K562 (cell line): ENCODE results near the gene CYB5R2. TPM values are rescaled to one million over a fixed set of nuclear protein-coding genes. Genes with fewer than 3 reads are reported as not detected.

Experiments
- ATAC-seq: fragments of 200-7000 bp; cut with Tn5 transposase; 3 replicates; pipeline ENCODE4 v1.9.1; 2020; ENCODE audit warnings: moderate library complexity
- BruUV-seq: library from RNA; stranded (reverse); fragments of 400-500 nt; replicated peaks from 2 replicates; lab custom pipeline; 2021; lab: Mats Ljungman, UMichigan
- CTCF ChIA-PET: fragments of 300-600 bp; formaldehyde crosslinking; extraction: SDS; loops from one replicate; lab custom pipeline; 2021; ENCODE audit warnings: low intra/inter-chr PET ratio; lab: Yijun Ruan, JAX
- POLR2A ChIA-PET: fragments of 300-600, 350-650 bp; sonication (Branson Sonifier 250); formaldehyde crosslinking; extraction: SDS; loops from one replicate; lab custom pipeline; 2021; ENCODE audit warnings: antibody characterized with exemption, inconsistent platforms; lab: Yijun Ruan, JAX
- DNase-seq, 4 experiments: peaks; one replicate each; pipeline versions ENCODE4 v3.0.0 to v3.0.0-alpha.2; 2011 to 2018; ENCODE audit warnings: low spot score in 3 of 4, mixed read lengths in 3 of 4; ENCODE audit errors: extremely low read depth in 1 of 4
- FAIRE-seq: peaks from 2 replicates; lab custom pipeline; 2011; peaks lifted over from hg19 to GRCh38; lab: Jason Lieb, UNC
- H2AFZ ChIP-seq: 2 replicates; pipeline ENCODE4 v1.6.0; 2011; ENCODE audit warnings: low read depth, low read length, control low read depth, inconsistent platforms
- H3K27ac ChIP-seq: fragments of 200-600 bp; 3 replicates; pipeline ENCODE4 v1.8.0; 2011; ENCODE audit warnings: low read depth, mild to moderate bottlenecking, control low read depth, inconsistent platforms, low read length, moderate library complexity, mixed read lengths; ENCODE audit errors: extremely low read depth
- H3K27me3 ChIP-seq, 2 experiments: fragments of 300-600 bp in 1 of 2; 2 replicates in 1 of 2; 3 replicates in 1 of 2; pipeline versions ENCODE4 v1.6.0 to v1.8.0; 2011; ENCODE audit warnings: inconsistent platforms in 2 of 2, low read length in 2 of 2, mild to moderate bottlenecking in 1 of 2, mixed read lengths in 1 of 2, moderate library complexity in 1 of 2; ENCODE audit not compliant: control insufficient read depth in 2 of 2, insufficient read depth in 2 of 2
- H3K36me3 ChIP-seq: fragments of 300-600 bp; 3 replicates; pipeline ENCODE4 v1.8.0; 2011; ENCODE audit warnings: mild to moderate bottlenecking, low read length, inconsistent platforms; ENCODE audit not compliant: control insufficient read depth, insufficient read depth
- H3K4me1 ChIP-seq, 2 experiments: fragments of 200-600 bp in 1 of 2; replicated peaks in 1 of 2; 2 replicates in 1 of 2; 3 replicates in 1 of 2; pipeline versions ENCODE4 v1.5.1 to v1.8.0; 2011; ENCODE audit warnings: inconsistent platforms in 2 of 2, low read length in 2 of 2, mild to moderate bottlenecking in 1 of 2, mixed read lengths in 1 of 2, moderate library complexity in 1 of 2; ENCODE audit not compliant: control insufficient read depth in 2 of 2, insufficient read depth in 2 of 2
- H3K4me2 ChIP-seq: 2 replicates; pipeline ENCODE4 v1.6.1; 2011; ENCODE audit warnings: low read length, control low read depth, inconsistent platforms, mixed read lengths; ENCODE audit not compliant: insufficient read depth
- H3K4me3 ChIP-seq: fragments of 200-600 bp; sonication (generic), shearing (Covaris generic); 2 replicates; pipeline ENCODE4 v1.5.1; 2016; ENCODE audit warnings: control low read depth, inconsistent platforms
- H3K79me2 ChIP-seq: fragments of 200-600 bp; 3 replicates; pipeline ENCODE4 v1.8.0; 2011; ENCODE audit warnings: low read length, inconsistent platforms; ENCODE audit not compliant: control insufficient read depth, insufficient read depth
- H3K9ac ChIP-seq, 2 experiments: 2 replicates each; pipeline versions ENCODE4 v1.6.0 to v1.6.1; 2011; ENCODE audit warnings: low read depth in 2 of 2, low read length in 2 of 2, control low read depth in 1 of 2, inconsistent platforms in 1 of 2, mild to moderate bottlenecking in 1 of 2, mixed read lengths in 1 of 2; ENCODE audit not compliant: insufficient read depth in 1 of 2
- H3K9me1 ChIP-seq: one replicate; pipeline ENCODE4 v1.6.0; 2011; ENCODE audit warnings: inconsistent platforms, mild to moderate bottlenecking, low read length, moderate library complexity; ENCODE audit not compliant: control insufficient read depth, insufficient read depth
- H3K9me3 ChIP-seq: replicated peaks from 2 replicates; pipeline ENCODE4 v1.5.1; 2011; ENCODE audit warnings: low read depth, low read length, inconsistent platforms; ENCODE audit not compliant: control insufficient read depth, insufficient read depth
- H4K20me1 ChIP-seq: replicated peaks from 2 replicates; pipeline ENCODE4 v1.6.1; 2011; ENCODE audit warnings: low read length, inconsistent platforms, mixed read lengths; ENCODE audit not compliant: control insufficient read depth, insufficient read depth
- CC2D1A ChIP-seq: fragments of 450-650 bp; IDR thresholded peaks from 2 replicates; pipeline ENCODE4 v1.6.1; 2017; ENCODE audit warnings: mild to moderate bottlenecking
- HDAC8 ChIP-seq: fragments of 450-650 bp; IDR thresholded peaks from 2 replicates; pipeline ENCODE4 v1.6.1; 2016; ENCODE audit warnings: mild to moderate bottlenecking, missing genetic modification characterization, moderate library complexity, missing compliant biosample characterization
- MYBL2 ChIP-seq, 2 experiments: fragments of 450-650 bp in 1 of 2; sonication (generic) in 1 of 2; formaldehyde crosslinking in 1 of 2; IDR thresholded peaks; 2 replicates each; pipeline versions ENCODE4 v1.6.1 to v1.8.1; 2017 to 2022; ENCODE audit warnings: borderline replicate concordance in 1 of 2, inconsistent platforms in 1 of 2, low read depth in 1 of 2, mild to moderate bottlenecking in 1 of 2, missing genetic modification reagents in 1 of 2, moderate library complexity in 1 of 2
- SMAD4 ChIP-seq: fragments of 250-450 bp; sonication (Bioruptor Pico); conservative IDR thresholded peaks from 2 replicates; pipeline ENCODE4 v1.8.0; 2021; ENCODE audit warnings: inconsistent platforms, mild to moderate bottlenecking, moderate library complexity
- SP2 ChIP-seq: IDR thresholded peaks from 2 replicates; pipeline ENCODE4 v1.6.1; 2011; ENCODE audit warnings: mild to moderate bottlenecking, low read depth, low read length, moderate library complexity; ENCODE audit not compliant: poor library complexity, severe bottlenecking; ENCODE audit errors: extremely low read depth
- ZKSCAN3 ChIP-seq: fragments of 250-450 bp; sonication (Bioruptor Pico); IDR thresholded peaks from 2 replicates; pipeline ENCODE4 v1.4.0; 2020
- WGBS: fragments of 100-300 bp; shearing (Covaris generic); methylation state at CpG from one replicate; pipeline ENCODE4 v1.1.6; 2016; ENCODE audit warnings: low coverage, mixed read lengths; ENCODE audit not compliant: insufficient coverage; ENCODE audit errors: missing lambda C conversion rate; 5-methylcytosine and 5-hydroxymethylcytosine counted together
- in situ Hi-C: fragments of 300-500 bp; cut with MboI; formaldehyde crosslinking; loops from 4 replicates; pipeline ENCODE4 v1.15.0; 2018; ENCODE audit warnings: inconsistent platforms, mixed read lengths
- intact Hi-C: fragments of 100-400 bp; cut with micrococcal nuclease; formaldehyde crosslinking; loops from 2 replicates; pipeline ENCODE4 v1.14.2; 2022
- polyA plus RNA-seq, 8 experiments: library from polyadenylated mRNA; depleted of rRNA in 4 of 8; stranded (reverse) in 5 of 8; unstranded in 3 of 8; fragments of >200 nt; fragmentation: Nextera tagmentation in 2 of 8; fragmentation: Illumina TruSeq in 1 of 8; extraction: Ambion mirVana in 2 of 8; extraction: Trizol in 1 of 8; gene quantifications; 2 replicates each; pipeline versions ENCODE4 v1.2.1 to v1.2.3, GENCODE V29; 2011 to 2014; ENCODE audit warnings: inconsistent platforms in 1 of 8, missing spikeins in 1 of 8
- total RNA-seq, 7 experiments: library from RNA; depleted of rRNA in 6 of 7; stranded (reverse); fragments of >200 nt in 6 of 7; fragmentation: Illumina TruSeq in 2 of 7; extraction: Trizol in 2 of 7; gene quantifications; 2 replicates each; pipeline versions ENCODE4 v1.2.1 to v1.2.3, GENCODE V29; 2011 to 2021; ENCODE audit warnings: low replicate concordance in 1 of 7
- TF ChIP-seq, protein P1 (sequence below): fragments of 250-450 bp; sonication (Bioruptor Pico); IDR thresholded peaks from 2 replicates; pipeline ENCODE4 v1.4.0; 2020; ENCODE audit warnings: borderline replicate concordance
- TF ChIP-seq, protein P2 (sequence below): sonication (generic); formaldehyde crosslinking; IDR thresholded peaks from 2 replicates; pipeline ENCODE4 v1.8.0; 2022; ENCODE audit warnings: mild to moderate bottlenecking, missing genetic modification reagents

Gene CYB5R2
- total and polyA plus RNA-seq, 9 of the 15 experiments (the other 6 are each of a cell fraction or from before 2014, with no cell fraction given), result 8.2 to 28.7 (median 13.6) TPM

DNA sequence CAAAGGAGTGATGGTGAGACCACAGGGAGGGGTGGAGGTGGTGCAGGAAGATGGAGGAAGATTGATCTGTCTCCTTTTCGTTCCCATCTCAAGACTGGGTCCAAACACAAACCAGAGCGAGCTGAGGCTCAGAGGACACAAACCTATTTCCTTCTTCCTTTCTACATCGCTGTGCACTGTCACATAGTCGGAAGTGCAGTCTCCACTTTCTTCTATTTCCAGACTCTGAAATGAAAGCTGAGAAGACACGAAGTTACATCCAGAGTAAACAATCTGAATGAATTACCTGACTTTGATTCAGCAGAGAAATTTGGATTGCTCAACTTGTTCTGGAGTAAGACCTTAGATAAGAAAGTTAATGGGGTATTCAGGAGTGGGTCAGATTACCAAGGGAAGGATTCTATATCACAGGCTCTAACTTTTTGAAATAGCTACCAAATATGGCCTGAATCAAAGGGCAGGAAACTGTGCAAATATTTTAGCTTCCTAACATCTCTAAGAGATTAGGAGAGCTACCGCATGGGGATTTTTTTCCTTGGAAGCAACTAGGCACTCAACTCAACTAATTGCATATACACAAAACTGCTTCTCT is 18.6 kb upstream of the CYB5R2 start:
- H3K27ac ChIP-seq, result no peak overlapping the region
- no peaks in the 10 kb centered on the region for H3K36me3 ChIP-seq
- no peak for TF ChIP-seq ZKSCAN3 (CRISPR knock-in tag)
- TF ChIP-seq, protein P1, sequence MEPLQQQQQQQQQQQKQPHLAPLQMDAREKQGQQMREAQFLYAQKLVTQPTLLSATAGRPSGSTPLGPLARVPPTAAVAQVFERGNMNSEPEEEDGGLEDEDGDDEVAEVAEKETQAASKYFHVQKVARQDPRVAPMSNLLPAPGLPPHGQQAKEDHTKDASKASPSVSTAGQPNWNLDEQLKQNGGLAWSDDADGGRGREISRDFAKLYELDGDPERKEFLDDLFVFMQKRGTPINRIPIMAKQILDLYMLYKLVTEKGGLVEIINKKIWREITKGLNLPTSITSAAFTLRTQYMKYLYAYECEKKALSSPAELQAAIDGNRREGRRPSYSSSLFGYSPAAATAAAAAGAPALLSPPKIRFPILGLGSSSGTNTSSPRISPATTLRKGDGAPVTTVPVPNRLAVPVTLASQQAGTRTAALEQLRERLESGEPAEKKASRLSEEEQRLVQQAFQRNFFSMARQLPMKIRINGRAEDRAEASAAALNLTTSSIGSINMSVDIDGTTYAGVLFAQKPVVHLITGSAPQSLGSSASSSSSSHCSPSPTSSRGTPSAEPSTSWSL (CRISPR knock-in tag), result no peak
- TF ChIP-seq MYBL2 (IDR thresholded peaks at IDR 0.05; ENCODE audit: low read depth), result no peak
- no peak for TF ChIP-seq MYBL2 (CRISPR knock-in tag; IDR thresholded peaks at IDR 0.05; ENCODE audit: borderline replicate concordance)
- no peak for TF ChIP-seq SP2
- TF ChIP-seq, protein P2, sequence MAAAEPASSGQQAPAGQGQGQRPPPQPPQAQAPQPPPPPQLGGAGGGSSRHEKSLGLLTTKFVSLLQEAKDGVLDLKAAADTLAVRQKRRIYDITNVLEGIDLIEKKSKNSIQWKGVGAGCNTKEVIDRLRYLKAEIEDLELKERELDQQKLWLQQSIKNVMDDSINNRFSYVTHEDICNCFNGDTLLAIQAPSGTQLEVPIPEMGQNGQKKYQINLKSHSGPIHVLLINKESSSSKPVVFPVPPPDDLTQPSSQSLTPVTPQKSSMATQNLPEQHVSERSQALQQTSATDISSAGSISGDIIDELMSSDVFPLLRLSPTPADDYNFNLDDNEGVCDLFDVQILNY (CRISPR knock-in tag), result no peak
- no peak for TF ChIP-seq CC2D1A
- no peak for TF ChIP-seq HDAC8 (tag)
- TF ChIP-seq SMAD4 (CRISPR knock-in tag), result no peak
- TF ChIP-seq, all 486 proteins: peak for 0
- intact Hi-C loops, result loop anchor here (10.0 kb wide), 1 partner anchor 597 kb away; no protein-coding TSS in a partner anchor
- no peaks in the 10 kb centered on the region for H3K79me2 ChIP-seq
- no peak for DNase-seq
- under 1% methylated on average over 6 of the region's 6 CpGs for WGBS
- FAIRE-seq, result no peak
- CTCF ChIA-PET, result no interaction called here
- H4K20me1 ChIP-seq, result peaks cover 7% of the 10 kb centered on the region; the same call in 1 of the 2 replicates
- no peak overlapping the region for H3K4me3 ChIP-seq
- BruUV-seq, result no TSS peak
- H3K4me2 ChIP-seq, result no peak overlapping the region
- ATAC-seq, result no peak
- H3K27me3 ChIP-seq, result peaks cover 0 to 4% of the 10 kb centered on the region in 2 experiments; a peak in 2 of 5 replicates
- in situ Hi-C loops, result no loop called here
- POLR2A ChIA-PET, result interaction anchor here (0.5 kb wide), 1 partner anchor 572 kb away, joined by 3 read pairs; no protein-coding TSS in a partner anchor
- no peak overlapping the region for H2AFZ ChIP-seq
- H3K9me1 ChIP-seq, result no peaks in the 10 kb centered on the region
- H3K9ac ChIP-seq, result no peak overlapping the region
- H3K4me1 ChIP-seq, result no peaks in the 10 kb centered on the region
- no peaks in the 10 kb centered on the region for H3K9me3 ChIP-seq
